Epithelial cell of esophagus (primary cell): ENCODE results near the gene CGREF1.

Source experiments
- DNase-seq: peaks from one replicate; pipeline ENCODE4 v3.0.0; 2010; ENCODE audit warnings: low read depth
- H3K4me3 ChIP-seq: 2 replicates; pipeline ENCODE4 v1.5.1; 2011; ENCODE audit warnings: mild to moderate bottlenecking, low read length, control low read depth
- TF ChIP-seq, protein P1 (sequence below): IDR thresholded peaks from 2 replicates; pipeline ENCODE4 v1.5.1; 2011; ENCODE audit warnings: low read depth, mild to moderate bottlenecking, low read length, control low read depth, inconsistent platforms; ENCODE audit not compliant: insufficient read depth; ENCODE audit errors: missing control alignments

The CGREF1 gene

DNA sequence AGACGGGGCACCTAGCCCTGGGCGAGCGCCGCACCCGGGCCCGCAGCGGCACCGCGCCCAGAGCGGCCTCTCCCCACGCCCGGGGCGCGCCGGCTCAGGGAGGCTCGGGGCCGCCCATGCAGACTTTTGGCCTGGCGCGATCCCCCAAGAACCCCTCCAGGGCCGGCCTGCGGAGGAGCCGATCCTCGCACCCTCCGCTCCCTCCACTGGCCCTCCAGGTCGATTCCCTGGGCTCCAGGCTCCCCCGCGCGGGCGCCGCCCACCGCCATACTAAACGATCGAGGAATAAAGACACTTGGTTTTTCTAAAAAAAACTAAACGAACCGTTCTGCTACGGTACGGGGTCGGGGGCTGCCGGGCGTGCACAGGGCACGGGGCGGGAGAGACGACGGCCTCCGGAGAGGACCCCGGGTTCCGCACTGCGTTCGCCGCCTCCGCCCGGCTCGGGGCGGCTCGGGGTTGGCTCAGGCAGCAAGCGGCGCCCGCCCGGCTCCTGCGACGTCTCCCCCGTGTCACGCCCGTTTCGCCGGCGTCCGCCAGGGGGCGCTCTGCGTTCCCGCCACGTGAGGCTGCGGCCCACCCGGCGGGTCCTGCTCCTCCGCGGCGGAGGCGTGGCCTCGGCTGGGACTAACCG lies 32.7 kb downstream of the CGREF1 start:
- TF ChIP-seq, protein P1, sequence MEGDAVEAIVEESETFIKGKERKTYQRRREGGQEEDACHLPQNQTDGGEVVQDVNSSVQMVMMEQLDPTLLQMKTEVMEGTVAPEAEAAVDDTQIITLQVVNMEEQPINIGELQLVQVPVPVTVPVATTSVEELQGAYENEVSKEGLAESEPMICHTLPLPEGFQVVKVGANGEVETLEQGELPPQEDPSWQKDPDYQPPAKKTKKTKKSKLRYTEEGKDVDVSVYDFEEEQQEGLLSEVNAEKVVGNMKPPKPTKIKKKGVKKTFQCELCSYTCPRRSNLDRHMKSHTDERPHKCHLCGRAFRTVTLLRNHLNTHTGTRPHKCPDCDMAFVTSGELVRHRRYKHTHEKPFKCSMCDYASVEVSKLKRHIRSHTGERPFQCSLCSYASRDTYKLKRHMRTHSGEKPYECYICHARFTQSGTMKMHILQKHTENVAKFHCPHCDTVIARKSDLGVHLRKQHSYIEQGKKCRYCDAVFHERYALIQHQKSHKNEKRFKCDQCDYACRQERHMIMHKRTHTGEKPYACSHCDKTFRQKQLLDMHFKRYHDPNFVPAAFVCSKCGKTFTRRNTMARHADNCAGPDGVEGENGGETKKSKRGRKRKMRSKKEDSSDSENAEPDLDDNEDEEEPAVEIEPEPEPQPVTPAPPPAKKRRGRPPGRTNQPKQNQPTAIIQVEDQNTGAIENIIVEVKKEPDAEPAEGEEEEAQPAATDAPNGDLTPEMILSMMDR, result peak; percentile 49
- peak overlapping the region; percentile 57 for H3K4me3 ChIP-seq
- peak; percentile 93 for DNase-seq

DNA sequence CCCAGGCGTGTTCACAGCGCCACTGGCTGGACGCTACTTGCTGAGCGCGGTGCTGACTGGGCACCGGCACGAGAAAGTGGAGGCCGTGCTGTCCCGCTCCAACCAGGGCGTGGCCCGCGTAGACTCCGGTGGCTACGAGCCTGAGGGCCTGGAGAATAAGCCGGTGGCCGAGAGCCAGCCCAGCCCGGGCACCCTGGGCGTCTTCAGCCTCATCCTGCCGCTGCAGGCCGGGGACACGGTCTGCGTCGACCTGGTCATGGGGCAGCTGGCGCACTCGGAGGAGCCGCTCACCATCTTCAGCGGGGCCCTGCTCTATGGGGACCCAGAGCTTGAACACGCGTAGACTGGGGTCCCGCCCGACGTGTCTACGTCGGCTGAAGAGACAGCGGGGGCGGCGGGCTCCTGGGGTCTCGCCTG lies 33.2 kb downstream of the CGREF1 start:
- H3K4me3 ChIP-seq, result peak overlapping the region; percentile 57
- TF ChIP-seq, protein P1, result no peak
- peak; percentile 55 for DNase-seq

DNA sequence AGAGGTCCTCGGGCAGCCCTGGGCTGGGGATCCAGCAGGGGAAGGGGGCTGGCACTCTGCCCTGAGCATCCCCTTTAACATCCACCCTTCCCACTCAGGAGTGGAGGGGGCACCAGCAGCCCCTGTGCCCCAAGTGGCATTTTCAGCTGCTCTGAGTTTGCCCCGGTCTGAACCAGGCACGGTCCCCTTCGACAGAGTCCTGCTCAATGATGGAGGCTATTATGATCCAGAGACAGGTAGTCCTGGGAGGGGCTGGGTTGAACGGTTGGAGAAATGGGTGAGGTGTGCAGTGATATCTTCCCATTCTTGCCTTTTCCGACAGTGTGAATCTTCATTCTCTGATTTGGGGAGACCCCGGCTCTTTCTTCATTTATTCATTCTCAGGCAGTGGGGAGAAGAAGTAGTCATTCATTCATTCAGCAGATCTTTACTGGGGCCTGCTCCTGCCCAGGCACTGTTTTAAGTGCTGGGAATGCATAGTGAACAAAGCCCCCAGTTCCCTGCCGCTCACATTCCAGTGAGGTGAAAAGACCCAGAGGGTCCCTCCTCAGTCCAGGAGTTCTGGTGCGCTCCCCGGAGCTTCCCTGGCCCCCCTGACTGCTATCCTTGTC lies 33.8 kb downstream of the CGREF1 start:
- H3K4me3 ChIP-seq, result peak overlapping the region; percentile 57
- TF ChIP-seq, protein P1, result no peak
- DNase-seq, result no peak

DNA sequence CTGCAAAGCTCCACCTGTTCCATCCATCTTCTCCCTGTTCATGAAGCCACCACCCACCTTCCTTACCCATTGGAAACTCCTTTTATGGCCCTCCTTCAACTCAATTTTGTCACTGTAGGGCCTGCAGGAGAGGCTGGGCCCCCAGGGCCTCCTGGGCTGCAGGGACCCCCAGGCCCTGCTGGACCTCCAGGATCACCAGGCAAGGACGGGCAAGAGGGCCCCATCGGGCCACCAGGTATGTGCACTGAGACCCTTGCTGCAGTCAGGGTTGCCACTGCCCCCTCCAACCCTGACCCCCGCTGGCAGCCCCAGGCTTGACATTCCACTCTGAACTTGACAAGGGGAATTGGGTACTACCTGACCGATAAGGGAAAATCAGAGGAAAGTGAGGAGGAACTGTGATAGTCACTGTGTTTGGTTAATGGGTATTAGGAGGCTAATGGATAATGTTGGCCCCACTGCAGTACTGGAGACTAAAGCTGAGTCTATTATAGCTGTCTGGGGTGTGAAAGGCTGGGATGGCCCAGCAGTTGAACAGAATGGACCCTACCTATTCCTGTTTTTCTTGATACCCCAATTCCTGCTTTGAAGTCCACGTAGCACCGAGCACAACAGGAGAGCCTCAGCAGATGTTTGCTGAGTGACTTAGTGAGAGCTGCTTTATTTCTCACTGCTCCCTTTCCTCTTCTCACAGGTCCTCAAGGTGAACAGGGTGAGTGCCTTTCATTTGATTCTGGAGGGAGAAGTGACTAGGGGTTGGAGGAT lies 34.4 kb downstream of the CGREF1 start:
- H3K4me3 ChIP-seq, result no peak overlapping the region
- DNase-seq, result no peak
- TF ChIP-seq, protein P1, result no peak

DNA sequence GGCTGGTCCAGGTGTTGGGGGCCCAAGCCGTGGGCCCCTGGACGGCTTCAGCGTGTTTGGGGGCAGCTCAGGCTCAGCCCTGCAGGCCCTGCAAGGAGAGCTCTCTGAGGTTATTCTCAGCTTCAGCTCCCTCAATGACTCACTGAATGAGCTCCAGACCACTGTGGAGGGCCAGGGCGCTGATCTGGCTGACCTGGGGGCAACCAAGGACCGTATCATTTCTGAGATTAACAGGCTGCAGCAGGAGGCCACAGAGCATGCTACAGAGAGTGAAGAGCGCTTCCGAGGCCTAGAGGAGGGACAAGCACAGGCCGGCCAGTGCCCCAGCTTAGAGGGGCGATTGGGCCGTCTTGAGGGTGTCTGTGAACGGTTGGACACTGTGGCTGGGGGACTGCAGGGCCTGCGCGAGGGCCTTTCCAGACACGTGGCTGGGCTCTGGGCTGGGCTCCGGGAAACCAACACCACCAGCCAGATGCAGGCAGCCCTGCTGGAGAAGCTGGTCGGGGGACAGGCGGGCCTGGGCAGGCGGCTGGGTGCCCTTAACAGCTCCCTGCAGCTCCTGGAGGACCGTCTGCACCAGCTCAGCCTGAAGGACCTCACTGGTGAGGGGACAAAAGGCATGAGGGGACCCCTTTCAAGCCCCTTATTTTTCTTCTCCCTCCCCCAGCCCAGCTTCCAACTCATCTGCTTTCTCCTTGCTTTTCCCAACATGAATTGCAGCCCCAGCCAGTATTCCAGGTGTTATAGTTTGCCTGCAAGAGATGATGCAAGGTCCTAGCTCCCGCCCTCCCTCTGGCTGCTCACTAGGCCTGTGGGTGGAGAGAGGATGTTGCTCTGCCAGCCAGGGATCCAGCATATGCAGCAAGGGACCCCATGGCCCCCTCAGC lies 35.3 kb downstream of the CGREF1 start:
- no peak overlapping the region for H3K4me3 ChIP-seq
- TF ChIP-seq, protein P1, result no peak
- DNase-seq, result peak; percentile 66

DNA sequence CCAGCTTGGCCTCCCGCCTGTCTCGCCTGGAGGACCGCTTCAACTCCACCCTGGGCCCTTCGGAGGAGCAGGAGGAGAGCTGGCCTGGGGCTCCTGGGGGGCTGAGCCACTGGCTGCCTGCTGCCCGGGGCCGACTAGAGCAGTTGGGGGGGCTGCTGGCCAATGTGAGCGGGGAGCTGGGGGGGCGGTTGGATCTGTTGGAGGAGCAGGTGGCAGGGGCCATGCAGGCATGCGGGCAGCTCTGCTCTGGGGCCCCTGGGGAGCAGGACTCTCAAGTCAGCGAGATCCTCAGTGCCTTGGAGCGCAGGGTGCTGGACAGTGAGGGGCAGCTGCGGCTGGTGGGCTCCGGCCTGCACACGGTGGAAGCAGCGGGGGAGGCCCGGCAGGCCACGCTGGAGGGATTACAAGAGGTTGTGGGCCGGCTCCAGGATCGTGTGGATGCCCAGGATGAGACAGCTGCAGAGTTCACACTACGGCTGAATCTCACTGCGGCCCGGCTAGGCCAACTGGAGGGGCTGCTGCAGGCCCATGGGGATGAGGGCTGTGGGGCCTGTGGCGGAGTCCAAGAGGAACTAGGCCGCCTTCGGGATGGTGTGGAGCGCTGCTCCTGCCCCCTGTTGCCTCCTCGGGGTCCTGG lies 36.0 kb downstream of the CGREF1 start:
- TF ChIP-seq, protein P1, result no peak
- DNase-seq, result no peak
- no peak overlapping the region for H3K4me3 ChIP-seq
